GM21825 (cell line): ENCODE measurements around the gene MANSC4.

Experiments
- ATAC-seq: cut with Tn5 transposase; IDR thresholded peaks from one replicate; pipeline ENCODE4 v1.9.1; 2021; ENCODE audit warnings: mild to moderate bottlenecking, moderate library complexity; ENCODE audit not compliant: unreplicated experiment

MANSC4 gene

DNA sequence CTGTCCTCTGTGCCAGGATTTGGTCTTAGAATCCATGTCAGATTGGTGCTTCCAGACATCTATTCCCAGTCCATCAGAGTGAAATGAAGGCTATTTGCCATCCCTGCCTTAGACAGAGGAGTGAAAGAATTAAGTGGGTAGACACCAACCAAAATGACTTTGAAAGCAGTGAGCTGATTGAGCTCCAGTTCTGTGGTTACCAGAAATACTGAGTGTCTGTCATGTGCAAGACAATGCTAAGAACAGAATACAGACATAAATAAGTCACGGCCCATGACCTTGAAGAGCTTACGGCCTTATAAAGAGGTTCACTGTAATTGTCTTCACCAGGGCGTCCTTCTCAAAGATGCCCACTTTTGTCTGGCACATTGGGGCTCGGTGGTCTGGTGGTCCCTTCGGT, 21.6 kb upstream of the MANSC4 start:
- no peak for ATAC-seq

GRCh38 chr12:27800819-27801218, 20.8 kb upstream of the MANSC4 start:
- ATAC-seq = no peak

DNA sequence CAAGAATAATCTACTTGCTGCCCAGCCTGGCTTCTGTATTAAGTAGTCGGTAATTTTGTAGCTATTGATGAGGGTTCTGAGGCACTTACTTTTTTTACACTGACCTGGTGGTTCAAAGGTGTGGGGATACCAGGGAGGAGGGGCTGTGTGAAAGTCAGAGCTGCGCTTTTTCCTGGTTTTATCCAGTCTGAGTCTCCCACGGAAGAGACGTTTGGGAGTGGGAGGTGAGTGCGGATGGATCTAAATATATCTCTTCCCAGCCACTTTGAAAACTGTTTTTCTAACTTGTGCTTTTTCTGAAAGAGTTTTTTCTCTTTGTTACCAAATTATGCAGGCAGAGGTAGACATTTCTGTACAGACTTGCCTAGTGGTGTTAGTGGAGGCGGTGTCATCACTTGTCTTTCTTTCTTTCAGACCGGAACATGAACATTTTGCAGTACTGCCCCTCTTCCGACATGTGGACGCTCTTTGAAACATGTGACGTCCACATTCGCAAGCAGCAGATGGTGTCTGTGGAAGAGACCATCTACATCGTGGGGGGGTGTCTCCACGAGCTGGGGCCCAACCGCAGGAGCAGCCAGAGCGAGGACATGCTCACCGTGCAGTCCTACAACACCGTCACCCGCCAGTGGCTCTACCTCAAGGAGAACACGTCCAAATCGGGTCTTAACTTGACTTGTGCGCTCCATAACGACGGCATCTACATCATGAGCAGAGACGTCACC, 17.4 kb upstream of the MANSC4 start:
- no peak for ATAC-seq

DNA sequence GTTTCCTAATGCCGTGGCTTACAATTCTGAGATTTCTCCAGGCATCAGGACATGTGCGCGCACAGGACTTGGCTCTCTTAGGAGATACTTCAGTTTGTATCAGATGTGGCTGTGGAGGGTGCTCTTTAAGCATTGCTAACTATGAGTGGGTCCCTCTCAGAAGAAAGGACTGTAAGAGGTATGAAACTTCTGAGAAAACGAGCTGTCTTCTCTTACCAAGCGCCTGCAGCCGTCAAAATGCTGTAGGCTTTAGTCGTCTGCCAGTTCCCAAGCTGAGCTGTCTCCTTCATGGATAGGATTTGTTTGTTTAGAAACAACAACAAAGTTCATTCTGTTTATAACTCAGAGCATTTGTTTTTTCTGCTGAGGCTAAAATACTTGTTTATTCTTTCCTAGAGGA, 16.1 kb upstream of the MANSC4 start:
- ATAC-seq = no peak

DNA sequence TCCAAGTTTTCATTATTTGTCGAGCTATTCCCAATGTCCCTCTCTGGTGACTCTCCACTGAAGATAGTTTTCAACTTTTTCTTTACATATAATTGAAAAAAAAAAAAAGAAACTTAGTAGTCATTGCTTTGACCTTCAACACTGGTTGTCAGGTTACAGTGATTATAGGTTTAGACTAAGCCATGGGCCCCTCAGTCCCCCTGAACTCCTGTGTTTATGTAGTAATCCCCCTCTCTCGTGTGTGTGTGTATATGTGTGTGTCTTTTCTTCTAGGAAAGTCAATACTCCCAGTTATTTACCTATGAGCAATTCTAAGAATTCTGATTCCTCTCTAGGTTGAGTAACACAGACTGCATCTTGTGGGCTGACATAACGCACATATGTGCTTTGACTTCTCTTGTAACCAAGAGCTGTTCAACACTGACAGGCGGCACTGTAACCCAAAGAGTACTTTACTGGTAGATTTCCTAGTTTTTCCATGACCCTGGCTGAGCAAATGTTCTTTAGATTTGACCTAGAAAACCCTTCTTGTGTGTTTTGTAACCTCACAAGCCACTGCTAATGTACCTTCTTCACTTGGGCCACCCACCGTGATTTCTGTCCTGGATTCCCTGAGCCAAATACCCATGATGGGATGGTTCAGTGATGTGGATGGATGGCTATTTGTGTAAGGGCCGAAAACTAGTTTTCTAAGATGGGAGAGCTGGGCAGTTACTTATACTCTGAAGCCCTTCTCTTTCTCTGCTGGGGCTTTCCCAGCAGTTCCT, 15.0 kb upstream of the MANSC4 start:
- ATAC-seq = no peak

- no peak for ATAC-seq
Observed at GRCh38 chr12:27790179-27790578, 10.1 kb upstream of the MANSC4 start.

GRCh38 chr12:27787559-27787958, 7.5 kb upstream of the MANSC4 start:
- ATAC-seq = no peak

DNA sequence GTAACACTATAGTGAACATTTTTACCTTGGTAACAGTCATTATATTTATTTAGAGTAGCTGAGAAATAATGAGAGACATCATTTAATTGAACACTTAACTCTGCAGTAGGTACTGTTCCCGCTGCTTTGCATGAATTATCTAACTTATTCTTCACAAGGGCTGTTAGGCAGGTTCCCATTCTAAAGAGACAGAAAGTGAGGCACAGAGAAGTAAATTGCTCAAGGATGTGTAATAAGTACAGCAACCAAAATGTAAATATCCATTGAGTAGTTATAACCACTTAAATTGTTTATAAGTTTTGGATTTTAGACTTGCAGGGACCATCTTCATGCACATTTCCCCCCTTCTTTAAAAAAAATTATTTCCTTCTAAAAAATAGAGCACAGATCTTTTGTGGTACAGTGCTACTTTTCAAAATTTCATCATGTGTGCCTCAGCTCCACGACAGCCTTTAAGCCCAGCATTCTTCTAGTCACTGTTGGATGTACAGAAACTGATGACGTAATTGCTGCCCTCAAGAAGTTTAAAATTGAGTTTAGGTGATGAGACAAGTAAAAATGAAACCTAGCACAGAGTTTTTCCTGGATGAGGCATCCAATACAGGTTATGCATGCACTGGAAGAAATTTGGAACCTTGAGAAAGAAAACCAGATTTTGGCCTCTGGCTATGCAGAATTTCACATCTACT, 6.0 kb upstream of the MANSC4 start:
- ATAC-seq = no peak

- no peak for ATAC-seq
Observed at GRCh38 chr12:27782481-27782880, 2.4 kb upstream of the MANSC4 start.

DNA sequence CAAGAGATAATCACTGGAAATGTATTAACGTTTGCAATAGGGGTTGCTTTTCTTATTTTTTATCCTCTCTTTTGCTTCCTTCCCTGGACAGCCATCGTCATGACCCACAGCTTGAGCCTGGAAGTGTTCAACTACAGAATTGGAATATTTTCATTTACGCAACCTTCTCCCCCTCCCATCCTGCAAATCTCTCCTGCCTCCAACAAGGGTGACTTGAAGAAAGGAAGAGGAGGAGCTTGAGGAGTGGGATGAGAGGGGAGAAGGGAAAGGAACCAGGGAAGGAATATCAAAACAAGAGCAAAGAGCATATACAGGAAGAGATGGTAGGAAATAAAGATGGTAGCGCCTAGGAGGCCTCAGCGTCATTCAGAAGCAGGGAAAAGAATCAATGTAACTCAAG, 1.6 kb upstream of the MANSC4 start:
- ATAC-seq = no peak

DNA sequence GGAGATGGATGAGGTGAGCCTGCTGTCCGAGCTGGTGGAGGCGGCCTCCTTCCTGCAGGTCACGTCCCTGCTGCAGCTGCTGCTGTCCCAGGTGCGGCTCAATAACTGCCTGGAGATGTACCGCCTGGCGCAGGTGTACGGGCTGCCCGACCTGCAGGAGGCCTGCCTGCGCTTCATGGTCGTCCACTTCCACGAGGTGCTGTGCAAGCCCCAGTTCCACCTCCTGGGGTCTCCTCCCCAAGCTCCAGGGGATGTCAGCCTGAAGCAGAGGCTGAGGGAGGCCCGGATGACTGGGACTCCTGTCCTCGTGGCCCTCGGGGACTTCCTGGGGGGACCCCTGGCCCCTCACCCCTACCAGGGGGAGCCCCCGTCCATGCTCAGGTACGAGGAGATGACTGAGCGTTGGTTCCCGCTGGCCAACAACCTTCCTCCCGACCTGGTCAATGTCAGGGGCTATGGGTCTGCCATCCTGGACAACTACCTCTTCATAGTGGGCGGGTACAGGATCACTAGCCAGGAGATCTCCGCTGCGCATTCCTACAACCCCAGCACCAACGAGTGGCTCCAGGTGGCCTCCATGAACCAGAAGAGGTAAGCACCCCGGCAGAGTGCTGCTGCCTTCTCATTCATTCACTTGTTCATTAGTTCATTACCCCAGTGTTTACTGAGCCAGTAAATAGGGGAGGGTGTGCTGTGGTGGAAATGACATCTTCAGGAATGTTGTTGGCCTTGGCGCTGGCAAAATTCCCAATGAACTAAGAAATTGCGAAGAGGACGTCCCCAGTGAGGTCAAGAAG, 774 bp upstream of the MANSC4 start:
- peak; percentile 32 for ATAC-seq

DNA sequence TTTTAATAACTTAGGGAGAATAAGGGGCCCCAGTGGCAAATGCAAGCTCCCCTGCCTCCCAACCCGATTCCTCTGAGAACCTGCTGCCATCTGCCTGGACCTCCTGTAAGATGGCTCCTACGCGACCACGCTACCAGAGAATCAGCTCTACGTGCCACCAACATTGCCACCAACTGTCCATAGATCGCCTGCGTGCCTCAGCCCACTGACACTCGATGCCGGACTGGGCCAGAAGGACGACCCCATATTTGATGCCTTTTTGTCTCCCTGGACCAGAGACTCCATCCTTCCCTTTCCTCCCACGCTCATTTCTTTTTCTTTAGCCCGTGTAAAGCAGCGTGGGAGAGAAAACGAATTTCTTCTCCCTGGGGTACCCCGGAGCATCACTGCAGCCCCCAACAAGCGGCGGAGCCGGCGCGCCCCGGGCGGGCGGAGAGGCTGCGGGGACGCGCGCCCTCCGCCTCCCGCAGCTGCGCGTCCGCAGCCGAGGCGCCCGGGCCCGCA, 568 bp downstream of the MANSC4 start:
- ATAC-seq = peak; percentile 9

- no peak for ATAC-seq
Observed at GRCh38 chr12:27778206-27778605, 1.8 kb downstream of the MANSC4 start.

DNA sequence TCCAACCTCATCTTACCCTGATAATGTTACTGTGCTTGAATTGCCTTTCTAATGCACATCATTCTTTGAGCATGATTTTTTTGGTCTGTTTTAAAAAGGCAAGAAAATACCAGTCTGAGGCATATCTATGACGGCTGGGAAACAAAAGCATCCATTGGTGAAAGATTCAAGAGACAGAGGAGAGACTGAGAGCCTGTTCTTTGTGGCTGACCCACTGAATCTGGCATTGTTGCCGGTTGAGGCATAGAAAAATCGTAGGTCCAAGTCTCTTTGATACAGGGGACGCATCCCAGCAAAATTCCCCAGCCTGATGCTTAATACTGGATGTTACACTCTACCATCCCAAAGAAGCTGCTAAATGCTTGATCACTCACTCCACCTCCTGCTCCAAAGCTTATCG, 2.9 kb downstream of the MANSC4 start:
- no peak for ATAC-seq

GRCh38 chr12:27772328-27773049, 7.5 kb downstream of the MANSC4 start:
- no peak for ATAC-seq

DNA sequence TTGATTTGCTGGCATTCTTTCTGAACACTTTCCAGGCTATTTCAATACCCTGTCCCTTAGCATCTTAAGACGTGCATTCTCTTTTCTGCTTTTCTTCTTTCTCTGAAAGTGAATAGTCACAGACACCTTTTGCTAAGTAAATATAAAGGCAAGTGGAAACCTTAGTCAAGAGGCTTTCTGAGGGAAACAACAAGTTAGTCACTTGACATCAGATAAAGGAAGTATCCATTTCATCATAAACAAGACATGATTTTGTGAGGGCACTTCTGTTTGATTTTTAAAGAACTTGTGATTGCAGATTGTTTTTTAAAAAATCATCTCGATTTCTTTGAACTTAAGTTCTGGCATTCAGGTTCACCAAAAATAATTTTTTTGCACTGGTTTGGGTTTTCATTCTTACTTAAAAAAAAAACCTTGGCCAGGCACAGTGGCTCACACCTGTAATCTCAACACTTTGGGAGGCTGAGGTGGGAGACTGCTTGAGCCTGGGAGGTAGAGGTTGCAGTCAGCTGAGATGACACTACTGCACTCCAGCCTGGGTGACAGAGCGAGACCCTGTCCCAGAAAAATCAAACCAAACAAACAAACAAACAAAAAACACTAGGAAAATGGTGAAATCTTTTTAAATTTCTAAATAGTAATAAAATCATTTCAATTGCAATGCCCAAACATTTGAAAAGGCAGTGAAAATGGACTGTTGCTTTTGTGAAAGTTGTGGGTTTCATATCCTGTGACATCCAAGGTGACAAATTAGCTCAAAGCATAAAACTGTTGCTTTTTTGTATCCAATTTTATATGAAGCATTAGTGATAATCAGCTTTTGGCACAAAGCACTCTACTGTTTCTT, 8.3 kb downstream of the MANSC4 start:
- ATAC-seq = no peak

- no peak for ATAC-seq
Observed at GRCh38 chr12:27769142-27769673, 10.8 kb downstream of the MANSC4 start.

GRCh38 chr12:27766587-27766986, 13.4 kb downstream of the MANSC4 start:
- ATAC-seq = no peak

DNA sequence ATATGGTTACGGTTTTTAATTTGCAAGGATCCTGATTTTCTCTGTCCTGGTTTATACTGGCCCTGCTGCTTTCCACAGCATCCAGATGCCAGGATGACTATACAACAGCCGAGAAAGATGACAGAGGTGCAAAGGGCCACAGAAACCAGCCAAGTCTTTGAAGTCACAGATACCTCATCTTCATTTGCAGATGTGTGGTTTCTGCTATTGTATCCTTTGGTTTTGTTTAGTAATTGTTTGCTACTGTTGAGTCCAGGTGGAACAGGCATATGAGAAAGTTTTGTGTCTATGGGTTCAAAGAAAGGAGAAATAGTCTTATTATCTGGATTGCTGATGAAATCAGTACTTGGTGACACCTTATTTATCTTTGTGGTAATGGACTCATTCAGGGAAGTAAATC, 17.3 kb downstream of the MANSC4 start:
- no peak for ATAC-seq
